Brain microvascular endothelial cell (primary cell): ENCODE measurements around the gene SULT1C2.

ENCODE experiments used
- DNase-seq: peaks from one replicate; pipeline ENCODE4 v3.0.0-alpha.2; 2020
- H3K27ac ChIP-seq: fragments of 250-450 bp; sonication (Bioruptor Pico); 2 replicates; pipeline ENCODE4 v1.5.1; 2020; ENCODE audit warnings: mild to moderate bottlenecking, moderate library complexity
- H3K27me3 ChIP-seq: fragments of 250-450 bp; sonication (Bioruptor Pico); replicated peaks from 2 replicates; pipeline ENCODE4 v1.5.1; 2020; ENCODE audit warnings: mild to moderate bottlenecking
- H3K36me3 ChIP-seq: fragments of 250-450 bp; sonication (Bioruptor Pico); replicated peaks from 2 replicates; pipeline ENCODE4 v1.5.1; 2020; ENCODE audit warnings: mild to moderate bottlenecking
- H3K4me3 ChIP-seq: 2 replicates; pipeline ENCODE4 v1.5.1; 2011; ENCODE audit warnings: low read depth, mild to moderate bottlenecking, control low read depth, low read length, moderate library complexity
- CTCF ChIP-seq: IDR thresholded peaks from 2 replicates; pipeline ENCODE4 v1.5.1; 2011; ENCODE audit warnings: low read depth, mild to moderate bottlenecking, moderate library complexity, low read length, control low read depth, inconsistent platforms; ENCODE audit errors: missing control alignments
- in situ Hi-C: cut with HindIII; loops from 2 replicates; pipeline ENCODE4 v1.10.0; 2017; ENCODE audit warnings: low sequenced_read_pairs, low pct_ligation_motif_present

SULT1C2 gene

GRCh38 chr2:108267101-108267500, 21.6 kb upstream of the SULT1C2 start:
- in situ Hi-C loops, result no loop called here
- H3K36me3 ChIP-seq, result no peaks in the 10 kb centered on the region
- no peaks in the 10 kb centered on the region for H3K27me3 ChIP-seq
- no peak overlapping the region for H3K4me3 ChIP-seq
- peak; percentile 66 for DNase-seq
- peak overlapping the region; percentile 76 for H3K27ac ChIP-seq
- TF ChIP-seq CTCF, result no peak

GRCh38 chr2:108268001-108268400, 20.7 kb upstream of the SULT1C2 start:
- Histone ChIP-seq H3K27me3 (no peaks in the 10 kb centered on the region), H3K4me3 (no peak overlapping the region), H3K27ac (peak overlapping the region; percentile 76), H3K36me3 (no peaks in the 10 kb centered on the region)
- in situ Hi-C loops, result no loop called here
- TF ChIP-seq CTCF, result no peak
- peak; percentile 70 for DNase-seq

- in situ Hi-C loops, result no loop called here
- H3K27me3 ChIP-seq, result no peaks in the 10 kb centered on the region
- DNase-seq, result no peak
- no peak for TF ChIP-seq CTCF
- no peak overlapping the region for H3K4me3 ChIP-seq
- H3K27ac ChIP-seq, result no peak overlapping the region
- H3K36me3 ChIP-seq, result no peaks in the 10 kb centered on the region
These were observed 18.3 kb upstream of the SULT1C2 start for GRCh38 chr2:108270346-108270745.

DNA sequence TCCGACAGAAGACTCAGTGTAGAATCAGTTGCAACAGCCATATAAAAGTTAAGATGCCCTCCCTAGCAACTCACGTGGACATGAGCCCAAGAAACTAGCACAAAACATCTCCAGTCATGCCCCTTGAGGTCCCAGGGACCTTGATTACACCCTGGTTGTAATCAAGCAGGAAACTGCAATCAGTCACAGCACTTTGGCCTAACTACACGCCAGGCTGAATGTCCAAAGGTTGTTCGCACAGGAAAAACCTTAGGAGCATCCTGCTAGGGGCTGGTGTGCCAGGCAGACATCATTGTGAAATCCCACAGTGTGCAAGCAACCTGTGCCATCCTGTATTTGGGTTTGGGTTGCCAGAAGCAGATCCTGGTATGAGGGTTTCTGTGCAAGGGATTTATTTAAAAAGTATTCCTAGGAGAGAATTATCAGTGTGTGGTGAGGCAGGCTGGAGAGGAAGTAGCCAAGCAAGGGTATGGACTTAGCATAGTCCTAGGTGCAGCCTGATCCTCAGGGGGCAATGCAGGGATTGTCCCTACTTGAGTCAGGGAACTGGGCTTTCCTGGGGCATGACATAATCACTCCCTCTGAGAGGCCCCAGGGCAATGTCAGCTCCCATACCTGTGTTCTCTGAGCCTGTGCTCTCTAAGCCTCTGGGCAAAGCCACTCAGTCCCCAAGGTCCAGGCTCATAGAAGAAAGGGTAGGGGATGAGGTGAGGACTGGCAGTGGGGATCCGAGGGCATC, 17.8 kb upstream of the SULT1C2 start:
- Histone ChIP-seq H3K36me3 (no peaks in the 10 kb centered on the region), H3K27ac (no peak overlapping the region), H3K27me3 (no peaks in the 10 kb centered on the region), H3K4me3 (no peak overlapping the region)
- no peak for TF ChIP-seq CTCF
- in situ Hi-C loops, result no loop called here
- no peak for DNase-seq

GRCh38 chr2:108271691-108272253, 16.9 kb upstream of the SULT1C2 start:
- Histone ChIP-seq H3K27ac (peak overlapping the region; percentile 52), H3K36me3 (no peaks in the 10 kb centered on the region), H3K4me3 (peak overlapping the region; percentile 34), H3K27me3 (no peaks in the 10 kb centered on the region)
- peak; percentile 86 for DNase-seq
- in situ Hi-C loops, result no loop called here
- no peak for TF ChIP-seq CTCF
